Measurements from ENCODE around the gene SEMA4B. TPM values are rescaled to one million over a fixed set of nuclear protein-coding genes. Genes with fewer than 3 reads are reported as not detected.

Gene SEMA4B
- polyA plus RNA-seq, 1 donor (not counting 4 experiments of a cell fraction or from before 2014, with no cell fraction given), result 58.7 TPM

GRCh38 chr15:90154861-90155626 lies 46.1 kb upstream of the SEMA4B start:
- no peaks in the 10 kb centered on the region for H4K20me1 ChIP-seq (ENCODE audit: control insufficient read depth, extremely low read depth, insufficient read depth, low read length)
- no peak overlapping the region for H3K4me2 ChIP-seq (ENCODE audit: control insufficient read depth, extremely low read depth, insufficient read depth, low read depth, low read length)
- FAIRE-seq, result no peak
- H3K79me2 ChIP-seq (ENCODE audit: control insufficient read depth, insufficient read depth, low read length), result no peaks in the 10 kb centered on the region
- H3K36me3 ChIP-seq (ENCODE audit: control insufficient read depth in 2 of 2, extremely low read depth in 1 of 2, insufficient read depth in 2 of 2, low read length in 2 of 2), result no peaks in the 10 kb centered on the region
- DNase-seq (ENCODE audit: low read depth, low spot score), result no peak
- TF ChIP-seq CTCF (optimal IDR thresholded peaks at IDR 0.05 in 1 of 3, IDR thresholded peaks at IDR 0.05 in 1 of 3, conservative IDR thresholded peaks at IDR 0.05 in 1 of 3; ENCODE audit: extremely low read depth in 1 of 3, insufficient read depth in 2 of 3, low read length in 3 of 3) (no peak), EZH2 (IDR thresholded peaks at IDR 0.05; ENCODE audit: low read length) (no peak)
- H2AFZ ChIP-seq (ENCODE audit: control insufficient read depth, low read length), result no peak overlapping the region
- H3K9ac ChIP-seq (ENCODE audit: control insufficient read depth, extremely low read depth, insufficient read depth, low read length), result no peak overlapping the region
- peaks cover 8% of the 10 kb centered on the region for H3K4me1 ChIP-seq (ENCODE audit: control insufficient read depth, extremely low read depth, insufficient read depth, low read length)
- H3K9me3 ChIP-seq (ENCODE audit: control insufficient read depth, low read depth, low read length), result no peaks in the 10 kb centered on the region
- H3K4me3 ChIP-seq (ENCODE audit: control insufficient read depth in 2 of 3, extremely low read depth in 1 of 3, insufficient read depth in 2 of 3, low read depth in 1 of 3, low read length in 3 of 3), result no peak overlapping the region
- no peak overlapping the region for H3K27ac ChIP-seq (ENCODE audit: control insufficient read depth, insufficient read depth, low read length)
- no peaks in the 10 kb centered on the region for H3K9me1 ChIP-seq (ENCODE audit: control insufficient read depth, extremely low read depth, insufficient read depth, low read length)
- H3K27me3 ChIP-seq (ENCODE audit: control insufficient read depth, extremely low read depth, insufficient read depth, low read length), result no peaks in the 10 kb centered on the region
- dilution Hi-C loops (cut with MboI; ENCODE audit: extremely low pct_ligation_motif_present, low sequenced_read_pairs), result no loop called here

DNA sequence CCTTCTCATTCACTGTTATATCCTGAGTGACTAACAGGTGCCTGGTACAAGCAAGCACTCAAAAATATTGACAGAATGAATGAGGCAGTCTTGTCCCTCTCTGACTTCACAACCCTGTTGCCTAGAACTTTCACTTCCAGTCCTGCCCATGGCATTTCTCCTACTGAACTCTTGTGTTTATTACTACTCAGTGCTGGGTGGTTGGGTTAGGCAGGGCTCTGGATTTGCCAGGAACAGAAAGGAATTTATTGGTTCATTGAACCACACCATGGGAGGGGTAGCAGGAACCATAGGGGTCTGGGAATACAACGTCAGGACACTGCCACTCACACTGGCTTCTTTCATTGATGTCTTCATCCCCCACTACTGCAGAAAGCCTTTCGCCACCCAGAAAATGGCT lies 41.9 kb upstream of the SEMA4B start:
- Histone ChIP-seq H2AFZ (ENCODE audit: control insufficient read depth, low read length) (no peak overlapping the region), H3K79me2 (ENCODE audit: control insufficient read depth, insufficient read depth, low read length) (no peaks in the 10 kb centered on the region), H3K4me2 (ENCODE audit: control insufficient read depth, extremely low read depth, insufficient read depth, low read depth, low read length) (no peak overlapping the region), H3K4me3 (ENCODE audit: control insufficient read depth in 2 of 3, extremely low read depth in 1 of 3, insufficient read depth in 2 of 3, low read depth in 1 of 3, low read length in 3 of 3) (no peak overlapping the region), H3K27me3 (ENCODE audit: control insufficient read depth, extremely low read depth, insufficient read depth, low read length) (no peaks in the 10 kb centered on the region), H3K27ac (ENCODE audit: control insufficient read depth, insufficient read depth, low read length) (no peak overlapping the region), H3K4me1 (ENCODE audit: control insufficient read depth, extremely low read depth, insufficient read depth, low read length) (peaks cover 39% of the 10 kb centered on the region), H3K36me3 (ENCODE audit: control insufficient read depth in 2 of 2, extremely low read depth in 1 of 2, insufficient read depth in 2 of 2, low read length in 2 of 2) (no peaks in the 10 kb centered on the region), H3K9ac (ENCODE audit: control insufficient read depth, extremely low read depth, insufficient read depth, low read length) (no peak overlapping the region), H3K9me3 (ENCODE audit: control insufficient read depth, low read depth, low read length) (no peaks in the 10 kb centered on the region), H4K20me1 (ENCODE audit: control insufficient read depth, extremely low read depth, insufficient read depth, low read length) (no peaks in the 10 kb centered on the region), H3K9me1 (ENCODE audit: control insufficient read depth, extremely low read depth, insufficient read depth, low read length) (no peaks in the 10 kb centered on the region)
- FAIRE-seq (no peak), DNase-seq (ENCODE audit: low read depth, low spot score) (no peak)
- dilution Hi-C loops (cut with MboI; ENCODE audit: extremely low pct_ligation_motif_present, low sequenced_read_pairs), result no loop called here
- TF ChIP-seq CTCF (optimal IDR thresholded peaks at IDR 0.05 in 1 of 3, IDR thresholded peaks at IDR 0.05 in 1 of 3, conservative IDR thresholded peaks at IDR 0.05 in 1 of 3; ENCODE audit: extremely low read depth in 1 of 3, insufficient read depth in 2 of 3, low read length in 3 of 3) (no peak), EZH2 (IDR thresholded peaks at IDR 0.05; ENCODE audit: low read length) (no peak)

Measured in keratinocyte (primary cell).